Stomach (tissue), 9 donors: Measurements from ENCODE around the gene WWP2. TPM values are rescaled to one million over a fixed set of nuclear protein-coding genes. Genes with fewer than 3 reads are reported as not detected.

Experiments
- DNase-seq, 2 donors: peaks; one replicate each; pipeline versions ENCODE4 v3.0.0 to v3.0.0-alpha.2; 2013 to 2019
- H3K27ac ChIP-seq, 5 donors: fragments of 200-600 bp in 4 of 5; sonication (generic) in 4 of 5; one replicate each; pipeline ENCODE4 v1.5.1; 2013 to 2019; ENCODE audit warnings: mild to moderate bottlenecking in 1 of 5, moderate library complexity in 1 of 5
- H3K27me3 ChIP-seq, 3 donors: fragments of 200-600 bp; sonication (generic); one replicate each; pipeline ENCODE4 v1.5.1; 2017 to 2019; ENCODE audit warnings: mixed run types in 1 of 3
- H3K36me3 ChIP-seq, 4 donors: fragments of 200-600 bp; sonication (generic); 1 replicate in 3 of 4; 2 replicates in 1 of 4; pipeline ENCODE4 v1.5.1; 2016 to 2019
- H3K4me1 ChIP-seq, 4 donors: fragments of 200-600 bp; sonication (generic); one replicate each; pipeline ENCODE4 v1.5.1; 2016 to 2019
- H3K4me3 ChIP-seq, 4 donors: fragments of 200-600 bp; sonication (generic) in 3 of 4; one replicate each; pipeline ENCODE4 v1.5.1; 2016 to 2019; ENCODE audit warnings: mild to moderate bottlenecking in 1 of 4
- H3K9me3 ChIP-seq, 4 donors: fragments of 200-600 bp; sonication (generic); one replicate each; pipeline ENCODE4 v1.5.1; 2016 to 2019
- EP300 ChIP-seq: sonication (generic); formaldehyde crosslinking; IDR thresholded peaks from one replicate; pipeline ENCODE4 v1.6.1; 2017; ENCODE audit warnings: antibody characterized with exemption
- POLR2A ChIP-seq, 4 donors: fragments of 450-650 bp; IDR thresholded peaks; one replicate each; pipeline ENCODE4 v1.6.1; 2016; ENCODE audit warnings: antibody characterized with exemption in 4 of 4, control low read depth in 2 of 4, mild to moderate bottlenecking in 1 of 4, moderate library complexity in 1 of 4
- POLR2AphosphoS5 ChIP-seq, 3 donors: sonication (generic); formaldehyde crosslinking; IDR thresholded peaks; one replicate each; pipeline ENCODE4 v1.6.1; 2016; ENCODE audit warnings: antibody characterized with exemption in 3 of 3
- WGBS, 5 donors: extraction: QIAGEN DNeasy Blood & Tissue Kit in 3 of 5; methylation state at CpG; one replicate each; pipeline versions ENCODE4 v1.1.5 to v1.1.7; 2013 to 2018; 5-methylcytosine and 5-hydroxymethylcytosine counted together
- intact Hi-C: fragments of 100-400 bp; cut with DNase I; formaldehyde crosslinking; loops from one replicate; pipeline ENCODE4 v1.15.1; 2023; ENCODE audit warnings: low total_unique reads
- polyA plus RNA-seq, 3 donors: library from polyadenylated mRNA; stranded (reverse); fragments of 200-250 nt; gene quantifications; one replicate each; pipeline ENCODE4 v1.2.3, GENCODE V29; 2013
- total RNA-seq, 5 donors: library from RNA; depleted of rRNA; stranded (reverse); fragments of >200 nt; gene quantifications; one replicate each; pipeline versions ENCODE4 v1.1.0 to v1.2.3, GENCODE V29; 2014 to 2016
- TF ChIP-seq, protein P1 (sequence below), 7 experiments: fragments of 450-650 bp in 4 of 7; fragments of 200-600 bp in 3 of 7; sonication (generic) in 3 of 7; IDR thresholded peaks; one replicate each; pipeline ENCODE4 v1.5.1; 2016 to 2019; ENCODE audit warnings: antibody characterized with exemption in 7 of 7, control low read depth in 2 of 7, mild to moderate bottlenecking in 1 of 7
- donor health status: healthy with polysubstance abuse.
- donor health status: Bipolar disorder and iron deficiency.
- donor health status: healthy.

The WWP2 gene
- total and polyA plus RNA-seq, 8 donors, result 16.0 to 442 (median 35.2) TPM

GRCh38 chr16:69926241-69926640, 164.1 kb downstream of the WWP2 start:
- no peak for TF ChIP-seq EP300
- TF ChIP-seq, protein P1, sequence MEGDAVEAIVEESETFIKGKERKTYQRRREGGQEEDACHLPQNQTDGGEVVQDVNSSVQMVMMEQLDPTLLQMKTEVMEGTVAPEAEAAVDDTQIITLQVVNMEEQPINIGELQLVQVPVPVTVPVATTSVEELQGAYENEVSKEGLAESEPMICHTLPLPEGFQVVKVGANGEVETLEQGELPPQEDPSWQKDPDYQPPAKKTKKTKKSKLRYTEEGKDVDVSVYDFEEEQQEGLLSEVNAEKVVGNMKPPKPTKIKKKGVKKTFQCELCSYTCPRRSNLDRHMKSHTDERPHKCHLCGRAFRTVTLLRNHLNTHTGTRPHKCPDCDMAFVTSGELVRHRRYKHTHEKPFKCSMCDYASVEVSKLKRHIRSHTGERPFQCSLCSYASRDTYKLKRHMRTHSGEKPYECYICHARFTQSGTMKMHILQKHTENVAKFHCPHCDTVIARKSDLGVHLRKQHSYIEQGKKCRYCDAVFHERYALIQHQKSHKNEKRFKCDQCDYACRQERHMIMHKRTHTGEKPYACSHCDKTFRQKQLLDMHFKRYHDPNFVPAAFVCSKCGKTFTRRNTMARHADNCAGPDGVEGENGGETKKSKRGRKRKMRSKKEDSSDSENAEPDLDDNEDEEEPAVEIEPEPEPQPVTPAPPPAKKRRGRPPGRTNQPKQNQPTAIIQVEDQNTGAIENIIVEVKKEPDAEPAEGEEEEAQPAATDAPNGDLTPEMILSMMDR (IDR thresholded peaks at IDR 0.05), result no peak
- Histone ChIP-seq H3K36me3 (peaks cover 7 to 65% (median 49%) of the 10 kb centered on the region in 4 donors), H3K27ac (peak overlapping the region in 2 of 5 donors; percentile 52 to 72), H3K9me3 (no peaks in the 10 kb centered on the region), H3K4me3 (no peak overlapping the region), H3K4me1 (peaks cover 0 to 42% (median 20%) of the 10 kb centered on the region in 4 donors), H3K27me3 (no peaks in the 10 kb centered on the region)
- intact Hi-C loops, result no loop called here
- WGBS, 5 donors, result 84 to 92% (median 89%) methylated on average over 8 of the region's 8 CpGs
- no peak for DNase-seq

GRCh38 chr16:69927056-69927757, 165.1 kb downstream of the WWP2 start:
- intact Hi-C loops, result no loop called here
- no peak for TF ChIP-seq EP300
- H3K27me3 ChIP-seq, result no peaks in the 10 kb centered on the region
- peak overlapping the region in 4 of 5 donors; percentile 13 to 72 (median 42) for H3K27ac ChIP-seq
- no peaks in the 10 kb centered on the region for H3K9me3 ChIP-seq
- peaks cover 0 to 42% (median 20%) of the 10 kb centered on the region in 4 donors for H3K4me1 ChIP-seq
- H3K4me3 ChIP-seq, result no peak overlapping the region
- peak in 1 of 2 donors; percentile 68 for DNase-seq
- 69 to 78% (median 73%) methylated on average over 10 to 17 of the region's 17 CpGs for WGBS, 5 donors
- H3K36me3 ChIP-seq, result peaks cover 17 to 65% (median 56%) of the 10 kb centered on the region in 4 donors

DNA sequence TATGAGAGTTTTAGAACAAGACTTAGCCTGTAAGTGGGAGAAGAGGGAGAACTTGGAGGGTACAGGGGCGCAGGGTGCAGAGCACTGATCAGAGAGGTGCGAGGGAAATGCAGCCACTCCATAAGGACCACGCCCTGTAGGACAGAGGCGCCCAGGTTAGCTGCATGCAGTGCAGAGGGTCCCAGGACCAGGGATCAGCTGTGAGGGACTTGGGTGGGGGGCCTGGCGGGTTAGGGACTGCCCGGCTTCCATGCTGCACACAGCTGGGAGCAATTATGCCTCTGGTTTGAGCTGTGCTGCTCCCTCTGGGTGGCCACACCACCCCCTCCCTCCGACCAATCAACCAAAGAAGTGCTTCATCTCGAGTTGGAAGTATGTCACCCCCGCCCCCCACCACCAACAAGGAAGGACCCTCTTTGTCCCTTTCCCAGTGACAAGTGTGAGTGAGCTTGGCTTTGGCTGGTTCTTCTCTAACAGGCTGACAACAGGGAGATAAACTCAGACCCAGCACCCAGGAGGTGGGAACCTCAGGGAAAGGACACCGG, 166.8 kb downstream of the WWP2 start:
- intact Hi-C loops, result no loop called here
- no peak overlapping the region for H3K4me3 ChIP-seq
- no peaks in the 10 kb centered on the region for H3K27me3 ChIP-seq
- no peaks in the 10 kb centered on the region for H3K9me3 ChIP-seq
- no peak for DNase-seq
- TF ChIP-seq POLR2AphosphoS5 (IDR thresholded peaks at IDR 0.05), result no peak
- peaks cover 27 to 80% (median 73%) of the 10 kb centered on the region in 4 donors for H3K36me3 ChIP-seq
- peaks cover 0 to 42% (median 20%) of the 10 kb centered on the region in 4 donors for H3K4me1 ChIP-seq
- peak overlapping the region in 2 of 5 donors; percentile 52 to 72 for H3K27ac ChIP-seq
- WGBS, 5 donors, result 83 to 89% (median 84%) methylated on average over 10 of the region's 10 CpGs

DNA sequence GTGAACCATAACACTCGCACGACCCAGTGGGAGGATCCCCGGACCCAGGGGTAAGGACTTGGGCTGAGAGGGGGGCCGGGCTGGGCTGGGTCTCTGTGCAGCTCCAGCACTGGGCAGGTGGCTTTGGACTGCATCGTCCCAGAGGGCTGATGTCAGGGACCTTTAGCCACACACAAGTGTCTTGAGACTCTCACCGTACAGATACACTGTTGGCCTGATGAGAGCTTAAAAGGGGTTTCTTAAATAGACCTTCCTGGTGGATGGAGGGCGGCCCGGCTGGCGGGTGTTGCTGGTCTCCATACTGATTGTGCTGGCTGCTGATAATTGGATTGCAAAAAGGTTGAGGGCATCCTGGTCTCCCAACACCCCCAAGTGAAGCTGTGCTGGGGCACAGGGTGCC, 167.3 kb downstream of the WWP2 start:
- Histone ChIP-seq H3K9me3 (no peaks in the 10 kb centered on the region), H3K4me1 (peaks cover 0 to 42% (median 19%) of the 10 kb centered on the region in 4 donors), H3K27me3 (no peaks in the 10 kb centered on the region), H3K36me3 (peaks cover 33 to 86% (median 79%) of the 10 kb centered on the region in 4 donors), H3K4me3 (no peak overlapping the region), H3K27ac (no peak overlapping the region)
- TF ChIP-seq POLR2A (IDR thresholded peaks at IDR 0.05), result no peak
- TF ChIP-seq, protein P1 (IDR thresholded peaks at IDR 0.05), result no peak
- TF ChIP-seq POLR2AphosphoS5 (IDR thresholded peaks at IDR 0.05), result no peak
- TF ChIP-seq EP300, result no peak
- WGBS, 5 donors, result 87 to 99% (median 89%) methylated on average over 9 of the region's 9 CpGs
- DNase-seq, result no peak
- intact Hi-C loops, result no loop called here

GRCh38 chr16:69930117-69930776, 168.1 kb downstream of the WWP2 start:
- Histone ChIP-seq H3K27me3 (no peaks in the 10 kb centered on the region), H3K27ac (no peak overlapping the region), H3K4me1 (peaks cover 0 to 35% (median 12%) of the 10 kb centered on the region in 4 donors), H3K36me3 (peaks cover 40 to 91% (median 84%) of the 10 kb centered on the region in 4 donors), H3K9me3 (no peaks in the 10 kb centered on the region), H3K4me3 (no peak overlapping the region)
- intact Hi-C loops, result loop anchor here (5.0 kb wide), 1 partner anchor 133 kb away; no protein-coding TSS in a partner anchor
- DNase-seq, result peak; percentile 45 to 84
- 60 to 75% (median 66%) methylated on average over 12 of the region's 12 CpGs for WGBS, 5 donors
- TF ChIP-seq POLR2AphosphoS5 (IDR thresholded peaks at IDR 0.05) (peak in 1 of 3 donors; percentile 22), EP300 (no peak), POLR2A (IDR thresholded peaks at IDR 0.05) (no peak)
- TF ChIP-seq, protein P1 (IDR thresholded peaks at IDR 0.05), result peak in 5 of 7 experiments; percentile 28 to 70 (median 69)
